ENCODE results near the gene ARFRP1.
"Not testable (repeated sequence)": the region's sequence is repeated elsewhere in the genome, so short reads cannot be mapped to it uniquely, and the experiment has no call there.

ARFRP1 gene

GRCh38 chr20:63734111-63734945, 26.6 kb upstream of the ARFRP1 start:
- H3K4me3 ChIP-seq (ENCODE audit: low read length), result no peak overlapping the region
- no peak for DNase-seq (ENCODE audit: low read depth)

GRCh38 chr20:63733579-63734081, 25.9 kb upstream of the ARFRP1 start:
- no peak overlapping the region for H3K4me3 ChIP-seq (ENCODE audit: low read length)
- no peak for DNase-seq (ENCODE audit: low read depth)
- no peak for TF ChIP-seq CTCF (IDR thresholded peaks at IDR 0.05; ENCODE audit: insufficient read depth, low read depth, low read length, missing control alignments)

More at GRCh38 chr20:63734111-63734945, 26.6 kb upstream of the ARFRP1 start:
- no peak for TF ChIP-seq CTCF (IDR thresholded peaks at IDR 0.05; ENCODE audit: insufficient read depth, low read depth, low read length, missing control alignments)

- H3K4me3 ChIP-seq (ENCODE audit: low read length), result no peak overlapping the region
- TF ChIP-seq CTCF (IDR thresholded peaks at IDR 0.05; ENCODE audit: insufficient read depth, low read depth, low read length, missing control alignments), result no peak
- DNase-seq (ENCODE audit: low read depth), result no peak
Measured at GRCh38 chr20:63733117-63733516, 25.3 kb upstream of the ARFRP1 start.

GRCh38 chr20:63732118-63733095, 24.6 kb upstream of the ARFRP1 start:
- no peak for DNase-seq (ENCODE audit: low read depth)
- TF ChIP-seq CTCF (IDR thresholded peaks at IDR 0.05; ENCODE audit: insufficient read depth, low read depth, low read length, missing control alignments), result no peak
- no peak overlapping the region for H3K4me3 ChIP-seq (ENCODE audit: low read length)

- no peak for TF ChIP-seq CTCF (IDR thresholded peaks at IDR 0.05; ENCODE audit: insufficient read depth, low read depth, low read length, missing control alignments)
Measured at GRCh38 chr20:63731410-63731809, 23.6 kb upstream of the ARFRP1 start.

GRCh38 chr20:63730189-63730733, 22.5 kb upstream of the ARFRP1 start:
- not testable (repeated sequence) for H3K4me3 ChIP-seq (ENCODE audit: low read length); DNase-seq (ENCODE audit: low read depth)

More at GRCh38 chr20:63731410-63731809, 23.6 kb upstream of the ARFRP1 start:
- DNase-seq (ENCODE audit: low read depth), result no peak
- H3K4me3 ChIP-seq (ENCODE audit: low read length), result no peak overlapping the region

- H3K4me3 ChIP-seq (ENCODE audit: low read length), result not testable (repeated sequence)
Measured at GRCh38 chr20:63722967-63723622, 15.3 kb upstream of the ARFRP1 start.

More at GRCh38 chr20:63722967-63723622, 15.3 kb upstream of the ARFRP1 start:
- not testable (repeated sequence) for DNase-seq (ENCODE audit: low read depth)

All from epithelial cell of esophagus (primary cell).